ENCODE data around the gene LTK. TPM values are rescaled to one million over a fixed set of nuclear protein-coding genes. Genes with fewer than 3 reads are reported as not detected.
A peak's percentile ranks its signal among the peaks of the same experiment; 100 is the strongest.

The LTK gene
- total and polyA plus RNA-seq, 2 donors (not counting 1 experiment from before 2014, with no cell fraction given) = 4.4 to 9.7 TPM

GRCh38 chr15:41483115-41483514 is 30.5 kb downstream of the LTK start:
- TF ChIP-seq EZH2 (IDR thresholded peaks at IDR 0.05; ENCODE audit: borderline replicate concordance, insufficient read depth, low read depth, low read length, poor library complexity, severe bottlenecking) = no peak
- TF ChIP-seq CTCF (IDR thresholded peaks at IDR 0.05) = no peak
- Histone ChIP-seq H4K20me1 (ENCODE audit: control insufficient read depth, insufficient read depth, low read length, poor library complexity, severe bottlenecking) (no peaks in the 10 kb centered on the region), H3K4me2 (replicated peaks; ENCODE audit: low read depth, low read length, poor library complexity, severe bottlenecking) (peak overlapping the region; percentile 59), H2AFZ (ENCODE audit: insufficient read depth, low read depth, low read length, poor library complexity, severe bottlenecking) (peak overlapping the region; percentile 17), H3K4me1 (ENCODE audit: control insufficient read depth in 2 of 2, insufficient read depth in 2 of 2, low read length in 2 of 2) (peaks cover 14 to 16% of the 10 kb centered on the region in 2 donors), H3K4me3 (ENCODE audit: control extremely low read depth in 1 of 5, extremely low read depth in 1 of 5, insufficient read depth in 1 of 5, low read depth in 2 of 5, low read length in 4 of 5) (peak overlapping the region in 2 of 5 experiments; percentile 5 to 15), H3K27ac (ENCODE audit: low read length in 2 of 2) (peak overlapping the region; percentile 27 to 53), H3K36me3 (replicated peaks in 1 of 2; ENCODE audit: control extremely low read depth in 1 of 2, control insufficient read depth in 1 of 2, extremely low read depth in 1 of 2, insufficient read depth in 2 of 2, low read length in 1 of 2) (peaks cover 0 to 33% of the 10 kb centered on the region in 2 experiments), H3K9me3 (ENCODE audit: control extremely low read depth in 1 of 3, control insufficient read depth in 2 of 3, insufficient read depth in 1 of 3, low read length in 2 of 3) (no peaks in the 10 kb centered on the region), H3K79me2 (ENCODE audit: control insufficient read depth, insufficient read depth, low read length) (no peaks in the 10 kb centered on the region), H3K27me3 (replicated peaks in 1 of 4; ENCODE audit: control extremely low read depth in 1 of 4, control insufficient read depth in 3 of 4, insufficient read depth in 4 of 4, low read length in 3 of 4) (no peaks in the 10 kb centered on the region), H3K9ac (ENCODE audit: low read length) (peak overlapping the region; percentile 11)
- ATAC-seq (ENCODE audit: low read depth) (peak; percentile 85), DNase-seq (peak; percentile 53)
- H3K27me3 Mint-ChIP-seq = peaks cover 4% of the 10 kb centered on the region
- H3K27ac Mint-ChIP-seq = peak overlapping the region; percentile 75
- intact Hi-C loops (cut with micrococcal nuclease) = loop anchor here (1.0 kb wide), 1 partner anchor 10 kb away; the partner anchor contains the start of gene ITPKA
- peaks cover 16% of the 10 kb centered on the region for H3K4me1 Mint-ChIP-seq
- POLR2A ChIA-PET = no interaction called here
- H3K4me3 Mint-ChIP-seq = peak overlapping the region; percentile 44
- no peaks in the 10 kb centered on the region for H3K9me3 Mint-ChIP-seq (ENCODE audit: insufficient read depth)
- CTCF ChIA-PET = no interaction called here

GRCh38 chr15:41482110-41482877 is 31.3 kb downstream of the LTK start:
- ChIA-PET POLR2A (no interaction called here), CTCF (interaction anchor here (1.6 kb wide), 1 partner anchor 16 kb away, joined by 7 read pairs; no protein-coding TSS in a partner anchor)
- no peak overlapping the region for H3K27ac Mint-ChIP-seq
- Histone ChIP-seq H3K9me3 (ENCODE audit: control extremely low read depth in 1 of 3, control insufficient read depth in 2 of 3, insufficient read depth in 1 of 3, low read length in 2 of 3) (no peaks in the 10 kb centered on the region), H4K20me1 (ENCODE audit: control insufficient read depth, insufficient read depth, low read length, poor library complexity, severe bottlenecking) (no peaks in the 10 kb centered on the region), H3K9ac (ENCODE audit: low read length) (no peak overlapping the region), H3K4me1 (ENCODE audit: control insufficient read depth in 2 of 2, insufficient read depth in 2 of 2, low read length in 2 of 2) (peaks cover 14 to 16% of the 10 kb centered on the region in 2 donors), H3K79me2 (ENCODE audit: control insufficient read depth, insufficient read depth, low read length) (no peaks in the 10 kb centered on the region), H2AFZ (ENCODE audit: insufficient read depth, low read depth, low read length, poor library complexity, severe bottlenecking) (no peak overlapping the region), H3K4me2 (replicated peaks; ENCODE audit: low read depth, low read length, poor library complexity, severe bottlenecking) (peak overlapping the region; percentile 59), H3K27me3 (replicated peaks in 1 of 4; ENCODE audit: control extremely low read depth in 1 of 4, control insufficient read depth in 3 of 4, insufficient read depth in 4 of 4, low read length in 3 of 4) (no peaks in the 10 kb centered on the region), H3K36me3 (replicated peaks in 1 of 2; ENCODE audit: control extremely low read depth in 1 of 2, control insufficient read depth in 1 of 2, extremely low read depth in 1 of 2, insufficient read depth in 2 of 2, low read length in 1 of 2) (peaks cover 0 to 36% of the 10 kb centered on the region in 2 experiments), H3K4me3 (ENCODE audit: control extremely low read depth in 1 of 5, extremely low read depth in 1 of 5, insufficient read depth in 1 of 5, low read depth in 2 of 5, low read length in 4 of 5) (no peak overlapping the region), H3K27ac (ENCODE audit: low read length in 2 of 2) (peak overlapping the region in 1 of 2 donors; percentile 53)
- TF ChIP-seq EZH2 (IDR thresholded peaks at IDR 0.05; ENCODE audit: borderline replicate concordance, insufficient read depth, low read depth, low read length, poor library complexity, severe bottlenecking) (no peak), CTCF (IDR thresholded peaks at IDR 0.05) (no peak)
- ATAC-seq (ENCODE audit: low read depth) (no peak), DNase-seq (no peak)
- 100% methylated on average over 1 of the region's 9 CpGs for WGBS (ENCODE audit: insufficient coverage)
- H3K9me3 Mint-ChIP-seq (ENCODE audit: insufficient read depth) = no peaks in the 10 kb centered on the region
- H3K4me1 Mint-ChIP-seq = peaks cover 16% of the 10 kb centered on the region
- H3K4me3 Mint-ChIP-seq = no peak overlapping the region
- no peaks in the 10 kb centered on the region for H3K27me3 Mint-ChIP-seq
- intact Hi-C loops (cut with micrococcal nuclease) = no loop called here

Measured in B cell (primary cell).